GM10266 (cell line): ENCODE results near the gene FOXP4.

Experiments used
- DNase-seq: peaks from one replicate; pipeline ENCODE4 v3.0.0; 2012; ENCODE audit errors: extremely low spot score
- TF ChIP-seq, protein P1 (sequence below): IDR thresholded peaks from 2 replicates; pipeline ENCODE4 v1.5.1; 2012; ENCODE audit warnings: mild to moderate bottlenecking, low read depth; ENCODE audit not compliant: control insufficient read depth, insufficient read depth; ENCODE audit errors: missing control alignments

Gene FOXP4

DNA sequence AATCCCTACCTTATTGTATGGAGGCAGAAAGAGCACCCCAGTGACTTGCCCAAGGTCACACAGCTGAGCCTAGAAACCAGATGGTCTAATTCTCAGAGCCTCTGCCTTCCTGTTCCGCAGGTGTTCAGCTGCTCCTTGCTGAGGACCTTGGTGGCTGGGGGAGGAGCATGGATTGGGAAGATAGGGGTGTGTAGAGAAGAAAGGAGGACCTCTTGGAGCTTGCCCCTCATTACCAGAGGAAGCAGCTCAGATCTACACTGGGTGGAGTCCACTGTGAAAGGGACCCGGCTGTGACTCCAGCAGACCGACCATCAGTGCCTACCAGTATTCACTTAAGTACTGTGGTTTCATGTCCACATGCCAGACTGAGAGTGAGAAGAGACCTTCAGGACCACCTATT, 15.2 kb downstream of the FOXP4 start:
- DNase-seq = no peak
- TF ChIP-seq, protein P1, sequence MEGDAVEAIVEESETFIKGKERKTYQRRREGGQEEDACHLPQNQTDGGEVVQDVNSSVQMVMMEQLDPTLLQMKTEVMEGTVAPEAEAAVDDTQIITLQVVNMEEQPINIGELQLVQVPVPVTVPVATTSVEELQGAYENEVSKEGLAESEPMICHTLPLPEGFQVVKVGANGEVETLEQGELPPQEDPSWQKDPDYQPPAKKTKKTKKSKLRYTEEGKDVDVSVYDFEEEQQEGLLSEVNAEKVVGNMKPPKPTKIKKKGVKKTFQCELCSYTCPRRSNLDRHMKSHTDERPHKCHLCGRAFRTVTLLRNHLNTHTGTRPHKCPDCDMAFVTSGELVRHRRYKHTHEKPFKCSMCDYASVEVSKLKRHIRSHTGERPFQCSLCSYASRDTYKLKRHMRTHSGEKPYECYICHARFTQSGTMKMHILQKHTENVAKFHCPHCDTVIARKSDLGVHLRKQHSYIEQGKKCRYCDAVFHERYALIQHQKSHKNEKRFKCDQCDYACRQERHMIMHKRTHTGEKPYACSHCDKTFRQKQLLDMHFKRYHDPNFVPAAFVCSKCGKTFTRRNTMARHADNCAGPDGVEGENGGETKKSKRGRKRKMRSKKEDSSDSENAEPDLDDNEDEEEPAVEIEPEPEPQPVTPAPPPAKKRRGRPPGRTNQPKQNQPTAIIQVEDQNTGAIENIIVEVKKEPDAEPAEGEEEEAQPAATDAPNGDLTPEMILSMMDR = no peak

DNA sequence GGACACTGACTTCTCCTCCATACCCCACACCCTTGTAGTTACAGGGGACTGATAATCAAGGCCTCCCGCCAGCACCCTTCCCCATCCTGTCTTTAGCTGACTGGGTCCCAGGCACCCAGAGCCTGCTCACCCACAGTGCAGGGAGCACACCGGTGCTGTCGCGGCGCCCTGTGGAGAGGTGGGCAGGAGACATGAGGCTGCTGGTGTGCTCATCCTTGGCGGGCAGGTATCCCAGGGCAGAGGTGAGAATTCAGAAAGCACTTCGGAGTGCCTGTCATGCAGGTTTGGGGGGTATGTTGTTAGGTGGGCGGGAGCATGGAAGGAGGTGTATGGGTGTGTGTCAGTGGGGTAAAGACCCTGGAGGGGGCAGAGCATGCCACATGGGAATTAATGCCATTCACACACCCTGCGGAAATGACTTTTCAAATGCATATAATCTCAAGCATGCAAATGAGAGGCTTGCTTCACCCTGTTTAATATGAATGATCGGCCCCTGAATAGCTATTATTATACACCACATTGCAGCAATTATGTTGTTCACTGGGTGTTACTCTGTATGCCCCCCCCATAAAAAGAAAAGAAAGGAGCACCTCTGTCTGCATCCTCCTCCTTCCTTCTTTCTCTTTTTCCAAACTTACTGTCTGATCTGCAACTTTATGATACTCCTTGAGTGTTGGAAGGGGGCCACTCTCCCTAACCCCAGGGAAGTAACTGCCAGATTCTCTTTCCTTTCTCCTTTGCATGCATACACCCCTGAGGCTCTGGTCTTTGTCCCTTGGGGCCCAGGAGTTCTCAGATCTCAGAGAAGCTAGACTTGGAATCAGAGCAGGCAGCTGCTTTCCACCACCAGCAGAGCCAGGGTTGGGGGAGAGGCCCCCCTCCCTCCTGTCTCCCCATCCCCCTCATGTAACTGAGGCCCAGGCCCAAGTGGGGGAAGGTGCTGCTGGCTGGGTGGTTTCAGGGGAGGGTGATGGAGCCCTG, 16.0 kb downstream of the FOXP4 start:
- TF ChIP-seq, protein P1 = no peak
- no peak for DNase-seq

DNA sequence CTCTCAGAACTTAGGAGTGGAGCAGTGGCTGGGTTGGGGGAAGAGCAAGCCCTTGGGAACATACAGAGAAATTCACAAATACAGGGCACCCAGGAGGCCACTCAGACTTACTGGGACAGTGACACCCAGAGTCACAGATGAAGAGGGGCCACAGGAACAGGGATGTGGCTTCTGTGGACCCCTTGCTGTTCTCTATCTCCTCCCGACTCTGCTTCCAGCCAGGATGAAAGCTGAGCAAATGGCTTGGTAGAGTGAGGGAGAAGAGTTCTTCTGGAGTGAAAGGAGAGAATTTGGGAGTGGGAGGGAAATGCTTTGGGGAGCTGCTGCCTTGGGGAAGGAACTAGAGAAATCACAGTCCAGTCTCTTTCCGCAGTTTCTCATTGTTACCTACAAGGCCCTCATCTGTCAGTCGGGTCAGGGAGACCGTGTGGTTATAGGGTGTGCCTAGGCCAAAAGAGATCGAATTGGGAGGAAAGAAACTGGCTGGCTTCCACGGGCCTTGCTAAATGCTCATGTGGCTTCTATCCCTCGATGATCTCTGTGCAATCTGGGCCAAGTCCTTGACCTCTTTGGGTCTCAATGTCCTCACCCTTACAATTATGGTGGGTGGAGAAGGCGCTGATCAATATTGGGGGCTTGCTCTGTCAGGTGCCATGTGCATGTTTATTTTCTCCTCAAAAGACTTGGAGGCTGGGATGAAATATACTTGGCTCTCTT, 17.0 kb downstream of the FOXP4 start:
- TF ChIP-seq, protein P1 = no peak
- DNase-seq = no peak

DNA sequence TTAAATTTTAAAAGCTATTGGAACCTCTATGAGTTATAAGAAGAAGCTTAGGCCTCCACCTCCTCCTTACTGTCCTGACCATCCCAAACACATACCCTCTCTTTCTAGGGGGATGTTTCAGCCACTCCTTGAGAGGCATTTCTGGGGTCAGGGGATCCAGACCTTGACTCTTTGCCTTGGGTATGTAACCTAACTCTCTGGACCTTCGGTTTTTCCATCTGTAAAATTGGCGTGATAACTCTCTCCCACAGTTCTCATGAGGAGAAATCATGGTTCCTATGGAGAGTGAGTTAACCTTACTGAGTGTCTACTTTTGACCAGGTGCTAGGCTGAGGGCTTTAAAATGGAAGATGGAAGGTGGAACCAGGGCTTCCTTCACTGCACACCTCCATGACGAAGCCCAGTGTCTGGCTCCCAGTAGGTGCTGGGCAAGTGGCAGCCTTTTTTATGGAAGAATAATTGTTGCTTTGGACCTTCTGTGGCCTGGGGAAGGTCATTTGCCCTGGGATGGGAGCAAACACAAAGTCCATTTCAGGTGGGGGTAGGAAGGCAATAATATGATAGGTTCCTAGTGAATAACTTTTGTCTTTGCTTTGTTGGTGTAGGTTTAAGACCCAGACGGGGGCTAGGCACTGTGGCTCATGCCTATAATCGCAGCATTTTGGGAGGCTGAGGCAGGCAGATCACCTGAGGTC, 18.4 kb downstream of the FOXP4 start:
- no peak for DNase-seq
- TF ChIP-seq, protein P1 = no peak

DNA sequence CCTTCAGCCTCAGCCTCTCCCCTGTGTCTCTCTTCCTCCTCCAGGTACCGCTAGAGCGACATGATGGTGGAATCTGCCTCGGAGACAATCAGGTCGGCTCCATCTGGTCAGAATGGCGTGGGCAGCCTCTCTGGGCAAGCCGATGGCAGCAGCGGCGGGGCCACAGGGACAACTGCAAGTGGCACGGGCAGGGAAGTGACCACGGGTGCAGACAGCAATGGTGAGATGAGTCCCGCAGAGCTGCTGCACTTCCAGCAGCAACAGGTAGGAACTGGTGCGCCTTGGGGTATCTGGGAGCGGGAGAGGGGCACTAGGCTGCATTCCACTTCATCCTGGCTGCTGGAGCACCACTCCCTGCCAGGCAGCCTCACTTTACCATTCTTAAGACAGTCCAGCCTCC, 19.5 kb downstream of the FOXP4 start:
- DNase-seq = no peak
- TF ChIP-seq, protein P1 = no peak

DNA sequence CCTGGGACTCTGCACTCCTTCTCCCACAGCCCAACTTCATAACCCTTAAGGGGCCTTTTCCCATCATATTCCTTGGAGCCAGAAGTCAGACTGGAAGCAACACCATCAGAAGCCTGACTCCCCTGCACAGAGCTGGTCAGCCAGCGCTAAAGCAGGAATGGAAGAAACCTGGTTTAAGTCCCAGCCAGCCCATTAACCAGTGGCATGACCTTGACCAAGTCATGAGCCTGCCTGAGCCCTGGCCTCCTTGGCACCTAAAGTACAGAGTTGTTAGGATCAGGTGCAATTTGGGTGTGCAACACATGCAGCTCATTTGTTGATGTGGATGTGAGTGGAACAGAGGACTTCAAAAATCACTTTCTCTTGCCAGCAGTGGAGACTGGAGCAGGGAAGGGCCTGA, 20.8 kb downstream of the FOXP4 start:
- TF ChIP-seq, protein P1 = no peak
- DNase-seq = no peak
